ENCODE data around the gene HGD.

HGD gene

DNA sequence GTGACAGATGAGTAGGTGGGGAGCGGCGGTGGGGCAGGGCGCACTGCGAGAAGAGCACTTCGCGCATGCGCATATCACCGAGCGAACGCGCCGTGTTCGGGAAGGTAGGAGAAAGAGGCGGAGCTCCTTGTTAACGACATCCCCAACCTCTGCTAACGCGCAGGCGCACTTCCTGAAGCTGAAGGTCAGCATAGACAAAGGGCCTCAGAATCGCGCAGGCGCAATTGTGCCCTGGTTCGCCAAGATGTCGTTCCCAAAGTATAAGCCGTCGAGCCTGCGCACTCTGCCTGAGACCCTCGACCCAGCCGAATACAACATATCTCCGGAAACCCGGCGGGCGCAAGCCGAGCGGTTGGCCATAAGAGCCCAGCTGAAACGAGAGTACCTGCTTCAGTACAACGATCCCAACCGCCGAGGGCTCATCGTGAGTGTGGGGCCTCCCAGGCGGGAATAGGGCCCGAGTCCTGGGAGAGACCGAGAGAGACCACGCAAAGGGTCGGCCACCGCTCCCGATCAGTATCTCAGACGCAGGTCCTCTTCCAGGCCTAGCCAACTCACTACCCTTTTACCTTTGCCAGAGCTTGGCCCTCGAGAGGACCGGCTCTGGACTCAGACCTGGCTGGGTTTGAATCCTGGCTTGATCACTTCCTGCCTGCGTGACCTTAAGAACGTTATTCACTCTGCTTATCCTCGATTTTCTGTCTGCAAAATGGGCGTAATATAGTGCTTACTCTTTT, 85.8 kb downstream of the HGD start, which contains the start of gene NDUFB4:
Gene NDUFB4, plus strand, starts transcription at position 221 of the 737 bp plus-strand sequence. Its CDS starts 24 bp downstream, at position 245.
- peaks cover 7% of the 10 kb centered on the region for H3K4me1 Mint-ChIP-seq
- no peak within 1 kb of the TSS for H3K27ac Mint-ChIP-seq
- DNase-seq (ENCODE audit: low spot score in 2 of 2) (peak; percentile 84 to 95), ATAC-seq (peak; percentile 96)
- H3K4me3 Mint-ChIP-seq = no peak within 1 kb of the TSS
- peaks cover 12% of the 10 kb centered on the region for H3K36me3 Mint-ChIP-seq
- no peaks in the 10 kb centered on the region for H3K9me3 Mint-ChIP-seq

DNA sequence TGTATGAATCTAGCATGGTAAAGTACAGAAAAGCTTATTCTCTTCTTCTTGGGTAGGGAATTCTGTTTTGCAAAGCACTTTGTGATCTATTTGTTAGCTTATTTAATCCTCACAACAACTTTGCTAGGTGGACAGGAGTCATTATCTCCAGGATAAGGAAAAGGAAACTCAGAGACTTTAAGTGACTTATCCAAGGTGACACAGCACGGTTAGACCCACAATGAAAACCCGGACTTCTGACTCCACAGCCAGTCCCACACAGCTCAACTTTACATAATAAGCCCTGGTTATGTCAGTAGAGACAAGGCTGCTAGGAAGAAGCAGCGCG, 86.3 kb downstream of the HGD start:
- Mint-ChIP-seq H3K4me3 (no peak overlapping the region), H3K36me3 (peaks cover 12% of the 10 kb centered on the region), H3K9me3 (no peaks in the 10 kb centered on the region), H3K4me1 (peaks cover 7% of the 10 kb centered on the region), H3K27ac (no peak overlapping the region)
- DNase-seq (ENCODE audit: low spot score in 2 of 2) (no peak), ATAC-seq (no peak)

DNA sequence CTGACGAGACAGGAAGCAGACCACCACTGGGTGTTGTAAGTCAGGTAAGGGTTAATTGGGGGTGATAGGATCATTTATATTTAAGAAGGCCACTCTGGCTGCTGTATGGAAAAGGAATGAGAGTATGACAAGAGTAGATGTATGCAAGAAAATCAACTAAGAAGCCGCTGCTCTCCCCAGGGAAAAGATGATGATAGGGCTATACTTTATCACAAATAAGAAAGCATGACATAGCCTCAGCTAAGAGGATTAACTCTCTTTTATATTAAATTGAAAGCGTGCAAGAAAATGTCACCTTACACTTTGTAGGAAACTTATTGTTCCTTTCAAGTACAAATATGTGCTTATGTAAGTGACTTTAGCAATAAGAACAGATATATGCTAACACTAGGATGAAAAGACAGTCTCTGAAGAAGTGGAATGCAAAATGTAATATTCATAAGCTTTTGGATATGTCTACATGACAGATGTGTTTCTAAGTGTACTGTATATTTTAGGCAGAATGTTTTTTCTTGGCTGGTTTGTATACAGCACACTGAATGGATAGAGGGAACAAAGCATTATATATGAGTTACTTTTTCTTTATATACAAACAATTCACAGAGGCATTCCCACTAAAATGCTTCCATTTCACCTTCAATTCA, 94.6 kb downstream of the HGD start:
- no peaks in the 10 kb centered on the region for H3K4me1 Mint-ChIP-seq
- H3K27ac Mint-ChIP-seq = no peak overlapping the region
- no peaks in the 10 kb centered on the region for H3K36me3 Mint-ChIP-seq
- no peaks in the 10 kb centered on the region for H3K9me3 Mint-ChIP-seq
- ATAC-seq = no peak
- DNase-seq (ENCODE audit: low spot score in 2 of 2) = no peak
- no peak overlapping the region for H3K4me3 Mint-ChIP-seq
